Measurements from ENCODE around the gene CYB561. TPM values are rescaled to one million over a fixed set of nuclear protein-coding genes. Genes with fewer than 3 reads are reported as not detected.

CYB561 gene
- total RNA-seq, 1 experiment from 2014 or later = 20.7 TPM

DNA sequence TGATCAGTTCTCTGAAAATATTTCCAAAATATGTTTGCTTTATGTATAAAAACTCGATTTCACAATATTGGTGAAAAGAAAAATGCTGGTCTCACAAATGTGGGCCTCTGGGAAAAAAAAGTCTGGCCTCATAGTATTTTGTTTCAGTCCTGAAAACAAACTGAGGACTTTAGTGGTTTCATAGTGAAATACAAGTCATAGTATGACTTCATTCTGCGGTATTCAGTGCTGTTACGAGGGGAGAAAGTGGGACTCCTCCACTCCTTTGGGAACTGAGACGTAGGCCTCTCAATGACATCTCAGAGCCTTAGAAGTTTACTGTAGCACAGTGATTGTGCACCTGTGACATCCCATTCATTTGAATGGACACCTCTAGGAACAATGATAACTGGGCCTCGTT lies 56.0 kb downstream of the CYB561 start:
- no peaks in the 10 kb centered on the region for H3K79me2 ChIP-seq (ENCODE audit: insufficient read depth, low read length)
- H2BK15ac ChIP-seq (ENCODE audit: low read depth, low read length) = no peak overlapping the region
- H4K20me1 ChIP-seq (ENCODE audit: control insufficient read depth, insufficient read depth, insufficient read length) = no peaks in the 10 kb centered on the region
- H3K9me3 ChIP-seq (ENCODE audit: control insufficient read depth, low read depth, low read length) = no peaks in the 10 kb centered on the region
- H2BK120ac ChIP-seq (ENCODE audit: low read depth, low read length, poor library complexity, severe bottlenecking) = no peak overlapping the region
- DNase-seq = no peak
- no peak overlapping the region for H2AFZ ChIP-seq (ENCODE audit: low read length)
- H3K4me3 Mint-ChIP-seq = no peak overlapping the region
- H3K18ac ChIP-seq (ENCODE audit: insufficient read length, low read depth, low read length) = no peak overlapping the region
- no peaks in the 10 kb centered on the region for H3K27me3 Mint-ChIP-seq (ENCODE audit: low read depth)
- H3K9ac ChIP-seq (ENCODE audit: extremely low read depth, insufficient read length, low read length) = no peak overlapping the region
- no peak overlapping the region for H3K23ac ChIP-seq (ENCODE audit: insufficient read length, low read depth, low read length)
- no peak overlapping the region for H2BK5ac ChIP-seq (ENCODE audit: insufficient read length, low read length)
- H3K36me3 Mint-ChIP-seq (ENCODE audit: insufficient read depth in 1 of 3, low read depth in 3 of 3) = no peaks in the 10 kb centered on the region
- H4K8ac ChIP-seq (replicated peaks; ENCODE audit: insufficient read length, low read depth, low read length) = no peak overlapping the region
- H3K56ac ChIP-seq (ENCODE audit: insufficient read length, low read depth, low read length) = no peak overlapping the region
- TF ChIP-seq, protein P1, sequence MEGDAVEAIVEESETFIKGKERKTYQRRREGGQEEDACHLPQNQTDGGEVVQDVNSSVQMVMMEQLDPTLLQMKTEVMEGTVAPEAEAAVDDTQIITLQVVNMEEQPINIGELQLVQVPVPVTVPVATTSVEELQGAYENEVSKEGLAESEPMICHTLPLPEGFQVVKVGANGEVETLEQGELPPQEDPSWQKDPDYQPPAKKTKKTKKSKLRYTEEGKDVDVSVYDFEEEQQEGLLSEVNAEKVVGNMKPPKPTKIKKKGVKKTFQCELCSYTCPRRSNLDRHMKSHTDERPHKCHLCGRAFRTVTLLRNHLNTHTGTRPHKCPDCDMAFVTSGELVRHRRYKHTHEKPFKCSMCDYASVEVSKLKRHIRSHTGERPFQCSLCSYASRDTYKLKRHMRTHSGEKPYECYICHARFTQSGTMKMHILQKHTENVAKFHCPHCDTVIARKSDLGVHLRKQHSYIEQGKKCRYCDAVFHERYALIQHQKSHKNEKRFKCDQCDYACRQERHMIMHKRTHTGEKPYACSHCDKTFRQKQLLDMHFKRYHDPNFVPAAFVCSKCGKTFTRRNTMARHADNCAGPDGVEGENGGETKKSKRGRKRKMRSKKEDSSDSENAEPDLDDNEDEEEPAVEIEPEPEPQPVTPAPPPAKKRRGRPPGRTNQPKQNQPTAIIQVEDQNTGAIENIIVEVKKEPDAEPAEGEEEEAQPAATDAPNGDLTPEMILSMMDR (conservative IDR thresholded peaks at IDR 0.05) = no peak
- H2BK12ac ChIP-seq (ENCODE audit: insufficient read length, low read depth, low read length) = no peak overlapping the region
- no peaks in the 10 kb centered on the region for H3K23me2 ChIP-seq (ENCODE audit: insufficient read length, low read depth, low read length, poor library complexity, severe bottlenecking)
- H3K9me3 Mint-ChIP-seq = no peaks in the 10 kb centered on the region
- H2BK20ac ChIP-seq (ENCODE audit: low read depth, low read length, poor library complexity, severe bottlenecking) = no peak overlapping the region
- no peak overlapping the region for H3K27ac ChIP-seq (ENCODE audit: insufficient read length, low read depth, low read length)
- H3K14ac ChIP-seq (ENCODE audit: insufficient read depth, low read length) = no peak overlapping the region
- no peak overlapping the region for H3K4me2 ChIP-seq (ENCODE audit: insufficient read depth, insufficient read length, low read length)
- WGBS (ENCODE audit: extremely low coverage, insufficient read length, low lambda C conversion rate) = no CpG with 5 or more reads among the region's 5 CpGs
- no peaks in the 10 kb centered on the region for H3K4me1 Mint-ChIP-seq
- H3K27ac Mint-ChIP-seq = no peak overlapping the region
- H3T11ph ChIP-seq (ENCODE audit: low read length) = no peak overlapping the region
- no peak overlapping the region for H2AK5ac ChIP-seq (ENCODE audit: insufficient read length, low read length)
- no peak overlapping the region for H4K5ac ChIP-seq (ENCODE audit: insufficient read length, low read depth, low read length)
- no peaks in the 10 kb centered on the region for H3K4me1 ChIP-seq (ENCODE audit: insufficient read depth, low read length)
- no peak overlapping the region for H4K91ac ChIP-seq (ENCODE audit: insufficient read length, low read depth, low read length)
- no peaks in the 10 kb centered on the region for H3K27me3 ChIP-seq (ENCODE audit: insufficient read depth, low read length)
- no peaks in the 10 kb centered on the region for H3K79me1 ChIP-seq (ENCODE audit: insufficient read depth, low read depth, low read length, poor library complexity, severe bottlenecking)
- no peak overlapping the region for H3K4ac ChIP-seq (ENCODE audit: low read depth, low read length)

Data from H9 (cell line).